ENCODE results near the gene DOK5. TPM values are rescaled to one million over a fixed set of nuclear protein-coding genes. Genes with fewer than 3 reads are reported as not detected.

DOK5 gene
- total RNA-seq, 1 donor from 2014 or later = 3.3 TPM

DNA sequence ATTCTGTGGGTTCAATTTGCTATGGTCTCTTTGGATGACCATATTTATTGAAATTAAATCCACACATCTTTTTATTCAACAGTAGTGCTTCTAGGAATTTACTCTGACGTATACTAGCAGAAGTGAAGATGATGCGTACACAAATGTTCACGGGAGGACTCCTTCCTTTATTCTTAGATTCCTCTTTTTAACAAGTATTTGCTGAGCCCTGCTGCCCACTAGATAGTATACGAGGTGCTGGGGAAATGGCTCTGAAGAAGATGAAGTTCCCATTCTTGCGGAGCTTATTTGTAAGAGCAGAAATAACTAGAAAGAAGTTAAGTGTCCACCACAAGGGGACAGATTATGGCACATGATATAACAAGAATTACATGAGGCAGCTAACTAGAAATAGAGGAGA is 145.2 kb downstream of the DOK5 start:
- no peaks in the 10 kb centered on the region for H3K27me3 Mint-ChIP-seq (ENCODE audit: low read depth)
- no peaks in the 10 kb centered on the region for H3K36me3 Mint-ChIP-seq
- TF ChIP-seq, protein P1, sequence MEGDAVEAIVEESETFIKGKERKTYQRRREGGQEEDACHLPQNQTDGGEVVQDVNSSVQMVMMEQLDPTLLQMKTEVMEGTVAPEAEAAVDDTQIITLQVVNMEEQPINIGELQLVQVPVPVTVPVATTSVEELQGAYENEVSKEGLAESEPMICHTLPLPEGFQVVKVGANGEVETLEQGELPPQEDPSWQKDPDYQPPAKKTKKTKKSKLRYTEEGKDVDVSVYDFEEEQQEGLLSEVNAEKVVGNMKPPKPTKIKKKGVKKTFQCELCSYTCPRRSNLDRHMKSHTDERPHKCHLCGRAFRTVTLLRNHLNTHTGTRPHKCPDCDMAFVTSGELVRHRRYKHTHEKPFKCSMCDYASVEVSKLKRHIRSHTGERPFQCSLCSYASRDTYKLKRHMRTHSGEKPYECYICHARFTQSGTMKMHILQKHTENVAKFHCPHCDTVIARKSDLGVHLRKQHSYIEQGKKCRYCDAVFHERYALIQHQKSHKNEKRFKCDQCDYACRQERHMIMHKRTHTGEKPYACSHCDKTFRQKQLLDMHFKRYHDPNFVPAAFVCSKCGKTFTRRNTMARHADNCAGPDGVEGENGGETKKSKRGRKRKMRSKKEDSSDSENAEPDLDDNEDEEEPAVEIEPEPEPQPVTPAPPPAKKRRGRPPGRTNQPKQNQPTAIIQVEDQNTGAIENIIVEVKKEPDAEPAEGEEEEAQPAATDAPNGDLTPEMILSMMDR (IDR thresholded peaks at IDR 0.05; ENCODE audit: unreplicated experiment) = no peak
- peaks cover 27% of the 10 kb centered on the region for H3K4me1 Mint-ChIP-seq
- no peak overlapping the region for H3K4me3 Mint-ChIP-seq
- DNase-seq (ENCODE audit: low spot score in 2 of 2, unreplicated experiment in 2 of 2) = no peak
- H3K9me3 Mint-ChIP-seq = peaks cover 5% of the 10 kb centered on the region
- H3K27ac Mint-ChIP-seq = no peak overlapping the region

DNA sequence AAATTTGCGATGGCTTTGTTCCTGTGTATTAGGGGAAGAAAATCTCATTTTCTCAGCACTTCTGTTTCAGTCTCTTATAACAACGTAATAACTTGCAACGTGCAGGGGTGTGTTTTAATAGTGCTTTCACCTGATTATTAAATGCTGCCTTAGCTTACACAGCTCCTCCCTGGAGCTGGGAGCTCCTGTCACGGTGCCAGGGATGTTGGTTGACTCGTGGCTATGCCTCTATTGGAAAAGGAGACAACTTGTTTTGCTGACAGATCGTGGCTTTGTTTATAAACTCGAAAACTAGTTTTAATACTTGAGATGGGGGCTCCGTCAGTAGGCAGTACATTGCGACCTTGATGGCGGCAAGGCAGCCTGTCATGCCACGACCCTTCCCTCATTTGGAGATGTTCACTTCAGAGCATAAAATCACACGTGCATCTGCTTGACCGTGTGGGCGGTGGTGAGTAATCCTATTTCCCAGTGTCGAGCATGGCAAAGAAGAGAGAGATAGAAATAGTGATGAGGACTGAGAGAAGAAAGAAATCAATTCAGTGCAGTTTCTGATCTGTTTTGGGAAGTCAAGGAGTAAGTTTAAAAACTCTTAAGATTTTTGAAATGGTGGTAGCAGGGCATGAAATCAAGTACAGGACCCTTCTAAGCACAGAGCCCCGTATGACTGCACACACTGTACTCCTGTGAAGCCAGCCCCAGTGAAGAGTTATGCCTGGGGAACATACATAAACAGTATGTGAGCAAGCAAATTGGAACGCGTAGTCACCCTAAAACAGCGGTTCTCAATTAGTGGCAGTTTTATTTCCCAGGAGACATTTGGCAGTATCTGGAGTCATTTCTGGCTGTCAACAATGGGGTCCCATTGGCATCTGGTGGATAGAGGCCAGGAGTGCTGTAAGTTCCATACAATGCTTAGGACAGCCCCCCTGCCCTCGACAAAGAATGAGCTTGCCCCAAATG is 147.2 kb downstream of the DOK5 start:
- Mint-ChIP-seq H3K27me3 (ENCODE audit: low read depth) (no peaks in the 10 kb centered on the region), H3K4me1 (peaks cover 31% of the 10 kb centered on the region), H3K27ac (no peak overlapping the region), H3K4me3 (no peak overlapping the region), H3K36me3 (no peaks in the 10 kb centered on the region), H3K9me3 (peaks cover 4% of the 10 kb centered on the region)
- DNase-seq (ENCODE audit: low spot score in 2 of 2, unreplicated experiment in 2 of 2) = no peak
- TF ChIP-seq, protein P1 (IDR thresholded peaks at IDR 0.05; ENCODE audit: unreplicated experiment) = no peak

DNA sequence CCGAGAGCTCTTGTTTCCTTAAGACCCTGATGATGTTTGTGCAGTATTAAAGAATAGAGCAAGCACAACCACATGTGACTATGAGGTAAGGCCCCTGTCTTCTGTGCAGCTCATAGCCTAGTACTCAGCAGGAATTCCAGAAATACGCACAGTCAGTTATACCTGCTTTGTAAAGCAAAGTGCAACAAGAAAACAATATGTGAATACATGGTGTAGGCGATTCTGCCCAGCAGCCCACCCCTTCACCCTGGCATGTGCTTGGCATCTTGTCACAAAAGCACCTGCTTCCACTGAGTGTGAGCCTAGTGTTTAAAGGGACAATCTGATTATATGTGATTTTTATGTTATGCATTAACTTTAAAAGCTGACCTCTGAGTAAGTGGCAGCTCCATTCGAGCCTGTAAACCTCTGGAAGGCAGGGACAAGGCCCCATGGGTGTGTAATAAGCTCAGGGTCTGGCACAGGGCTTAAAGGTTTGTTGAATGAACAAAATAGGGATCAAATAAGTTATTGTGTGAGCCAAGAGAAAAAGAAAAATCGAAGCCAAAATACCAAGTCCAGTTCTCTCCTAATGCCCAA is 148.7 kb downstream of the DOK5 start:
- DNase-seq (ENCODE audit: low spot score in 2 of 2, unreplicated experiment in 2 of 2) = no peak
- Mint-ChIP-seq H3K27ac (peak overlapping the region; percentile 5), H3K36me3 (no peaks in the 10 kb centered on the region), H3K4me1 (peaks cover 29% of the 10 kb centered on the region), H3K9me3 (no peaks in the 10 kb centered on the region), H3K27me3 (ENCODE audit: low read depth) (no peaks in the 10 kb centered on the region), H3K4me3 (no peak overlapping the region)
- TF ChIP-seq, protein P1 (IDR thresholded peaks at IDR 0.05; ENCODE audit: unreplicated experiment) = no peak

DNA sequence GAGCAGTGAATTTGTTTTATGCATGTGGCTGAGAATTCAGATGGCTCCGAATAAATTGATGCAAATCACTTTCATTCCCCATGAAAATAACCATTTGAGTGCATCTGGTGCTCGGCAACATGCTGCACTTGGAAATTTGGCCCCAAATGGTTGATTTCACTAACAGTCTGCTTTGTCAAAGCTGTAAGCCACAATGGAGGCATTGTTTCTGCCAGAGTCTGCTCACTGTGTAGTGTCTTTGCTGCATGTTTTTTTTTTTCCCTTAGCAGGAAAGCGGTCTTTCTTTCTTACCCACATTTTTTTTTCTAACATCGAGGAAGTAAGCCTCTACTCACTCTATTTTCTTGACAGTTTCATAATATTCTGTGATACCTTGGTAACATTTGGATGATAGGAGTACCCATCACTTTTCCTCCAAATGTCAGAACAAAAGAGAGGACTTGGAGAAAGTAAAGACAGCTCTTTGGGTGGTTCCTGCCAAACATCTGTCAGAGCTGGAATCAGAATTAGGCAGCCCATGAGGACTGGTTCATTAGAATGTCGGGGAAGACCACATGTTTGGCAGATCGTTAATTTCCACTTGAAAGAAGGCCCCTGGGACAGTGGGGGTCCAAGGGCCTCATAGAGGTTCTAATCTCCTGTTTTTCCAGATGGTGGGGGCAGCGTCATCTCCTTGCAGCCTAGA is 149.5 kb downstream of the DOK5 start:
- no peak overlapping the region for H3K4me3 Mint-ChIP-seq
- H3K27ac Mint-ChIP-seq = peak overlapping the region; percentile 62
- no peak for DNase-seq (ENCODE audit: low spot score in 2 of 2, unreplicated experiment in 2 of 2)
- no peaks in the 10 kb centered on the region for H3K27me3 Mint-ChIP-seq (ENCODE audit: low read depth)
- TF ChIP-seq, protein P1 (IDR thresholded peaks at IDR 0.05; ENCODE audit: unreplicated experiment) = no peak
- no peaks in the 10 kb centered on the region for H3K36me3 Mint-ChIP-seq
- peaks cover 24% of the 10 kb centered on the region for H3K4me1 Mint-ChIP-seq
- no peaks in the 10 kb centered on the region for H3K9me3 Mint-ChIP-seq

DNA sequence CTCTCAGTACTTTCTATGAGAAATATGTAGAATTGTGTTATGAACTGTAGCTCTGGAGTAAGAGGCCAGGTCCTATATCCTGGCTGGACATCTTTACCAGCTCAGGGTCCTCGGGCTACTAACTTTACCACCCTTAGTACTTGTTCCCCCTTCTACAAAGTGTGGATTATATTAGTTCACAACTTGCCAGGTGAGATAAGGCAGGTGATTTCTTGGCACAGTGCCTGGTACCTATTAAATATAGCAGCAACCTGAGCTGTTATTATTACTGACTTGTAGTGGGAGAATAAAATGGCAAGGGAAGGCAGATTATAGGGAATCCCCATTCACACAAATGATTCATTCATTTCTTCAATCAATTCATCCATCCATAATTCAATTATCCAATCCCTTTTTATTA is 150.1 kb downstream of the DOK5 start:
- no peaks in the 10 kb centered on the region for H3K36me3 Mint-ChIP-seq
- H3K4me1 Mint-ChIP-seq = peaks cover 23% of the 10 kb centered on the region
- H3K27ac Mint-ChIP-seq = no peak overlapping the region
- H3K27me3 Mint-ChIP-seq (ENCODE audit: low read depth) = no peaks in the 10 kb centered on the region
- H3K4me3 Mint-ChIP-seq = no peak overlapping the region
- TF ChIP-seq, protein P1 (IDR thresholded peaks at IDR 0.05; ENCODE audit: unreplicated experiment) = no peak
- H3K9me3 Mint-ChIP-seq = no peaks in the 10 kb centered on the region
- DNase-seq (ENCODE audit: low spot score in 2 of 2, unreplicated experiment in 2 of 2) = no peak
